ENCODE data around the gene SGCD. TPM values are rescaled to one million over a fixed set of nuclear protein-coding genes. Genes with fewer than 3 reads are reported as not detected.

SGCD gene
- total and polyA plus RNA-seq, 9 of the 15 experiments (the other 6 are each of a cell fraction or from before 2014, with no cell fraction given), result not detected

DNA sequence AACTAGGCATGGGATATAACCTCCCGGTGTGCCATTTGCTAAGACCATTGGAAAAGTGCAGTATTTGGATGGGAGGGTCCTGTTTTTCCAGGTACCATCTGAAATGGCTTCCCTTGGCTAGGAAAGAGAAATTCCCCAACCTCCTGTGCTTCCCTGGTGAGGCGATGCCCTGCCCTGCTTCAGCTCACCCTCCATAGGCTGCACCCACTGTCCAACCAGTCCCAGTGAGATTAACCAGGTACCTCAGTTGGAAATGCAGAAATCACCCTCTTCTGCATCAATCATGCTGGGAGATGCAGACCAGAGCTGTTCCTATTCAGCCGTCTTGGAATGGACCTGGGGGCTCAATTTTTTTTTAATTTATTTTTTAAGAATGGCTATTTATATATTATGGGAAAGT, 254.8 kb downstream of the SGCD start:
- 7% methylated on average over 3 of the region's 3 CpGs for WGBS (ENCODE audit: insufficient coverage, low coverage, missing lambda C conversion rate)
- POLR2A ChIA-PET, result no interaction called here
- no peak for FAIRE-seq

DNA sequence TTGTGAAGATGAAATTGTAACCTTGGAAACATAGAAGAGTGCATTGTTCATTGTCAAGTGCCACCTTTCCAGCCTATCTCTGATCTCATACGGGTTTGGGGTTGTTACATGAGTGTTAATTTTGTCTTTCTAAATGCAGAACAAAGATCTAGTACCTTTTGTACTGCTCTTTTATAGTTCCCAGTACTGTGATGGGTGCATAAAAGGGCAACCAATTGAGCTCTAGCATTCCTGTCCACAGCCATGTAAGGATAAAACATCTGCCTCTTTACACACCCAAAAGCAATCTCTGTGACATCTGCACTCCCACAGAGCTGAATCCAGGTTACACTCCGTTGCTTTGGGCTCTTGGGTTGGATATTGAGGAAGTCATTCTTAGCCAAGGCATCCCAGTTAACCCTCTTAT, 255.2 kb downstream of the SGCD start:
- ChIA-PET POLR2A (no interaction called here), CTCF (ENCODE audit: low intra/inter-chr PET ratio) (no interaction called here)
- Histone ChIP-seq H3K9me1 (ENCODE audit: control insufficient read depth, insufficient read depth, low read length) (no peaks in the 10 kb centered on the region), H3K79me2 (ENCODE audit: control insufficient read depth, insufficient read depth, low read length) (no peaks in the 10 kb centered on the region), H3K9ac (ENCODE audit: insufficient read depth in 1 of 2, low read depth in 2 of 2, low read length in 2 of 2) (no peak overlapping the region), H2AFZ (ENCODE audit: low read depth, low read length) (no peak overlapping the region), H3K4me2 (ENCODE audit: insufficient read depth, low read length) (no peak overlapping the region), H3K9me3 (replicated peaks; ENCODE audit: control insufficient read depth, insufficient read depth, low read depth, low read length) (no peaks in the 10 kb centered on the region), H3K4me3 (no peak overlapping the region), H3K4me1 (replicated peaks in 1 of 2; ENCODE audit: control insufficient read depth in 2 of 2, insufficient read depth in 2 of 2, low read length in 2 of 2) (no peaks in the 10 kb centered on the region), H3K27ac (ENCODE audit: extremely low read depth, low read depth, low read length) (no peak overlapping the region), H3K27me3 (ENCODE audit: control insufficient read depth in 2 of 2, insufficient read depth in 2 of 2, low read length in 2 of 2) (no peaks in the 10 kb centered on the region), H3K36me3 (ENCODE audit: control insufficient read depth, insufficient read depth, low read length) (no peaks in the 10 kb centered on the region), H4K20me1 (replicated peaks; ENCODE audit: control insufficient read depth, insufficient read depth, low read length) (no peaks in the 10 kb centered on the region)
- FAIRE-seq (no peak), DNase-seq (ENCODE audit: extremely low read depth in 1 of 4, low spot score in 3 of 4) (no peak), ATAC-seq (no peak)
- WGBS (ENCODE audit: insufficient coverage, low coverage, missing lambda C conversion rate), result 0% methylated on average over 2 of the region's 2 CpGs
- in situ Hi-C loops (cut with MboI) (no loop called here), intact Hi-C loops (cut with micrococcal nuclease) (no loop called here)
- TF ChIP-seq NEUROD1 (IDR thresholded peaks at IDR 0.05; ENCODE audit: borderline replicate concordance, low read depth, low read length, partially characterized antibody), result no peak
- TF ChIP-seq SP1 (CRISPR knock-in tag; IDR thresholded peaks at IDR 0.05), result no peak
- BruUV-seq (replicated peaks), result no TSS peak

More for the DNA sequence above, 254.8 kb downstream of the SGCD start:
- Histone ChIP-seq H3K27me3 (ENCODE audit: control insufficient read depth in 2 of 2, insufficient read depth in 2 of 2, low read length in 2 of 2) (no peaks in the 10 kb centered on the region), H4K20me1 (replicated peaks; ENCODE audit: control insufficient read depth, insufficient read depth, low read length) (no peaks in the 10 kb centered on the region), H3K4me2 (ENCODE audit: insufficient read depth, low read length) (no peak overlapping the region), H3K9me1 (ENCODE audit: control insufficient read depth, insufficient read depth, low read length) (no peaks in the 10 kb centered on the region), H3K9me3 (replicated peaks; ENCODE audit: control insufficient read depth, insufficient read depth, low read depth, low read length) (no peaks in the 10 kb centered on the region), H3K9ac (ENCODE audit: insufficient read depth in 1 of 2, low read depth in 2 of 2, low read length in 2 of 2) (no peak overlapping the region), H3K27ac (ENCODE audit: extremely low read depth, low read depth, low read length) (no peak overlapping the region), H2AFZ (ENCODE audit: low read depth, low read length) (no peak overlapping the region), H3K4me3 (no peak overlapping the region), H3K4me1 (replicated peaks in 1 of 2; ENCODE audit: control insufficient read depth in 2 of 2, insufficient read depth in 2 of 2, low read length in 2 of 2) (no peaks in the 10 kb centered on the region), H3K36me3 (ENCODE audit: control insufficient read depth, insufficient read depth, low read length) (no peaks in the 10 kb centered on the region), H3K79me2 (ENCODE audit: control insufficient read depth, insufficient read depth, low read length) (no peaks in the 10 kb centered on the region)
- intact Hi-C loops (cut with micrococcal nuclease) (no loop called here), in situ Hi-C loops (cut with MboI) (no loop called here)
- CTCF ChIA-PET (ENCODE audit: low intra/inter-chr PET ratio), result no interaction called here
- DNase-seq (ENCODE audit: extremely low read depth in 1 of 4, low spot score in 3 of 4) (no peak), ATAC-seq (no peak)
- no peak for TF ChIP-seq PHB2 (IDR thresholded peaks at IDR 0.05; ENCODE audit: low read depth)
- BruUV-seq (replicated peaks), result no TSS peak
